Activated CD4-positive, alpha-beta T cell treated with anti-CD3 and anti-CD28 coated beads, Interleukin-2, amount 50 U/mL, for 16 hours (primary cell): Measurements from ENCODE around the gene TNN.
A peak's percentile ranks its signal among the peaks of the same experiment; 100 is the strongest.
"Not testable (repeated sequence)": the region's sequence is repeated elsewhere in the genome, so short reads cannot be mapped to it uniquely, and the experiment has no call there.

Source experiments
- DNase-seq: peaks from one replicate; pipeline ENCODE4 v3.0.0-alpha.2; 2020

The TNN gene

GRCh38 chr1:175067362-175068106 is at the start of gene TNN:
Gene TNN (plus strand): TSS chr1:175067833. CDS start chr1:175077419, 9,586 bp downstream.
- no peak for DNase-seq

- no peak for DNase-seq
Observed at GRCh38 chr1:175019524-175019923, 48.1 kb upstream of the TNN start.

- DNase-seq: peak; percentile 98
Observed at GRCh38 chr1:175023043-175023921, 44.4 kb upstream of the TNN start, which contains the start of gene MRPS14. Gene MRPS14 (minus strand): TSS chr1:175023425. CDS start chr1:175023408, 17 bp downstream.

GRCh38 chr1:175023922-175024242 is 43.8 kb upstream of the TNN start:
- DNase-seq: not testable (repeated sequence)

GRCh38 chr1:175024773-175025172 is 42.9 kb upstream of the TNN start:
- no peak for DNase-seq

- DNase-seq: no peak
Observed at GRCh38 chr1:175033953-175034352, 33.7 kb upstream of the TNN start.

GRCh38 chr1:175034775-175035174 is 32.9 kb upstream of the TNN start:
- no peak for DNase-seq

- no peak for DNase-seq
Observed at GRCh38 chr1:175035865-175036264, 31.8 kb upstream of the TNN start.

GRCh38 chr1:175036476-175036875 is 31.2 kb upstream of the TNN start:
- DNase-seq: no peak

GRCh38 chr1:175037416-175037815 is 30.2 kb upstream of the TNN start:
- DNase-seq: no peak

- no peak for DNase-seq
Observed at GRCh38 chr1:175040324-175040879, 27.2 kb upstream of the TNN start.

GRCh38 chr1:175042650-175043049 is 25.0 kb upstream of the TNN start:
- DNase-seq: no peak

GRCh38 chr1:175043824-175044223 is 23.8 kb upstream of the TNN start:
- DNase-seq: no peak

- not testable (repeated sequence) for DNase-seq
Observed at GRCh38 chr1:175044591-175044990, 23.0 kb upstream of the TNN start.

GRCh38 chr1:175045097-175045496 is 22.5 kb upstream of the TNN start:
- DNase-seq: no peak

GRCh38 chr1:175045519-175045918 is 22.1 kb upstream of the TNN start:
- DNase-seq: no peak

GRCh38 chr1:175050992-175051391 is 16.6 kb upstream of the TNN start:
- no peak for DNase-seq

- DNase-seq: no peak
Observed at GRCh38 chr1:175054736-175055135, 12.9 kb upstream of the TNN start.

- peak; percentile 2 for DNase-seq
Observed at GRCh38 chr1:175062339-175062738, 5.3 kb upstream of the TNN start.

- no peak for DNase-seq
Observed at GRCh38 chr1:175062858-175063257, 4.8 kb upstream of the TNN start.

GRCh38 chr1:175070818-175071217 is 3.2 kb downstream of the TNN start:
- DNase-seq: no peak

- no peak for DNase-seq
Observed at GRCh38 chr1:175071276-175071943, 3.8 kb downstream of the TNN start.
